Renal pelvis (tissue), 4 donors: Measurements from ENCODE around the gene DOK4. TPM values are rescaled to one million over a fixed set of nuclear protein-coding genes. Genes with fewer than 3 reads are reported as not detected.
"Not testable (repeated sequence)": the region's sequence is repeated elsewhere in the genome, so short reads cannot be mapped to it uniquely, and the experiment has no call there.

Source experiments
- DNase-seq: peaks from one replicate; pipeline ENCODE4 v3.0.0-alpha.2; 2013
- polyA plus RNA-seq, 3 donors: library from polyadenylated mRNA; unstranded; fragments of 120-200 nt; gene quantifications; one replicate each; pipeline ENCODE4 v1.2.1, GENCODE V29; 2013; ENCODE audit not compliant: insufficient read length in 3 of 3

The DOK4 gene
- polyA plus RNA-seq, 3 donors, result 34.3 to 36.8 (median 35.0) TPM

GRCh38 chr16:57504491-57504890, 18.2 kb upstream of the DOK4 start:
- no peak for DNase-seq

GRCh38 chr16:57504001-57504400, 17.7 kb upstream of the DOK4 start:
- no peak for DNase-seq

GRCh38 chr16:57503366-57503765, 17.1 kb upstream of the DOK4 start:
- no peak for DNase-seq

GRCh38 chr16:57502048-57502775, 15.9 kb upstream of the DOK4 start:
- no peak for DNase-seq

- DNase-seq, result no peak
These were observed 15.2 kb upstream of the DOK4 start for GRCh38 chr16:57501492-57501891.

GRCh38 chr16:57500578-57501111, 14.4 kb upstream of the DOK4 start:
- DNase-seq, result no peak

- DNase-seq, result not testable (repeated sequence)
These were observed 13.6 kb upstream of the DOK4 start for GRCh38 chr16:57499941-57500340.

- DNase-seq, result no peak
These were observed 11.7 kb upstream of the DOK4 start for GRCh38 chr16:57498031-57498430.

GRCh38 chr16:57497121-57497520, 10.8 kb upstream of the DOK4 start:
- no peak for DNase-seq

- DNase-seq, result no peak
These were observed 7.5 kb upstream of the DOK4 start for GRCh38 chr16:57493767-57494166.

GRCh38 chr16:57489229-57489628, 2.9 kb upstream of the DOK4 start:
- DNase-seq, result no peak

GRCh38 chr16:57486858-57487834, 853 bp upstream of the DOK4 start:
- DNase-seq, result no peak

- DNase-seq, result no peak
These were observed 990 bp downstream of the DOK4 start for GRCh38 chr16:57485091-57485915.

GRCh38 chr16:57484515-57485005, 1.7 kb downstream of the DOK4 start:
- DNase-seq, result no peak

GRCh38 chr16:57483725-57484514, 2.4 kb downstream of the DOK4 start:
- no peak for DNase-seq

GRCh38 chr16:57482845-57483545, 3.3 kb downstream of the DOK4 start:
- no peak for DNase-seq

- no peak for DNase-seq
These were observed 4.9 kb downstream of the DOK4 start for GRCh38 chr16:57481421-57481820.

- DNase-seq, result no peak
These were observed 5.5 kb downstream of the DOK4 start for GRCh38 chr16:57480754-57481230.

GRCh38 chr16:57479976-57480753, 6.1 kb downstream of the DOK4 start:
- DNase-seq, result no peak
